ENCODE results near the gene PLD1. TPM values are rescaled to one million over a fixed set of nuclear protein-coding genes. Genes with fewer than 3 reads are reported as not detected.

The PLD1 gene
- total RNA-seq, 4 donors from 2014 or later = 52.1 to 88.3 (median 77.4) TPM

- DNase-seq = no peak
- intact Hi-C loops (cut with DNase I; ENCODE audit: low total_unique reads) (no loop called here), in situ Hi-C loops (cut with MboI; ENCODE audit: low pct_ligation_motif_present in 1 of 4, low pct_unique_long_range_greater_than_20kb in 1 of 4, low sequenced_read_pairs in 3 of 4) (loop anchor here in 3 of 4 donors (25.0 kb wide), 2 partner anchors 397 to 597 kb away; no protein-coding TSS in a partner anchor)
- Histone ChIP-seq H3K4me3 (no peak overlapping the region), H3K27ac (no peak overlapping the region), H3K4me1 (no peaks in the 10 kb centered on the region), H3K27me3 (no peaks in the 10 kb centered on the region), H3K36me3 (no peaks in the 10 kb centered on the region), H3K9me3 (no peaks in the 10 kb centered on the region)
- 65 to 82% methylated on average over 4 to 7 of the region's 7 CpGs for WGBS, 2 donors (ENCODE audit: low coverage in 1 of 2)
- TF ChIP-seq POLR2AphosphoS5 (IDR thresholded peaks at IDR 0.05) (no peak), POLR2A (IDR thresholded peaks at IDR 0.05) (no peak)
These were observed 250.7 kb downstream of the PLD1 start for GRCh38 chr3:171559586-171559985.

GRCh38 chr3:171558188-171558696, 252.0 kb downstream of the PLD1 start:
- H3K36me3 ChIP-seq = no peaks in the 10 kb centered on the region
- WGBS, 2 donors (ENCODE audit: low coverage in 1 of 2) = 89 to 100% methylated on average over 1 to 3 of the region's 3 CpGs
- no peaks in the 10 kb centered on the region for H3K9me3 ChIP-seq
- intact Hi-C loops (cut with DNase I; ENCODE audit: low total_unique reads) (no loop called here), in situ Hi-C loops (cut with MboI; ENCODE audit: low pct_ligation_motif_present in 1 of 4, low pct_unique_long_range_greater_than_20kb in 1 of 4, low sequenced_read_pairs in 3 of 4) (loop anchor here in 3 of 4 donors (25.0 kb wide), 2 partner anchors 396 to 596 kb away; no protein-coding TSS in a partner anchor)
- no peak for TF ChIP-seq POLR2AphosphoS5 (IDR thresholded peaks at IDR 0.05)
- TF ChIP-seq EP300 (IDR thresholded peaks at IDR 0.05; ENCODE audit: low read depth) = no peak
- H3K4me1 ChIP-seq = no peaks in the 10 kb centered on the region
- no peaks in the 10 kb centered on the region for H3K27me3 ChIP-seq
- DNase-seq = no peak
- no peak overlapping the region for H3K4me3 ChIP-seq
- no peak overlapping the region for H3K27ac ChIP-seq

GRCh38 chr3:171557173-171557572, 253.1 kb downstream of the PLD1 start:
- no peaks in the 10 kb centered on the region for H3K36me3 ChIP-seq
- no peak for DNase-seq
- H3K27me3 ChIP-seq = no peaks in the 10 kb centered on the region
- in situ Hi-C loops (cut with MboI; ENCODE audit: low pct_ligation_motif_present in 1 of 4, low pct_unique_long_range_greater_than_20kb in 1 of 4, low sequenced_read_pairs in 3 of 4) (loop anchor here in 3 of 4 donors (25.0 kb wide), 2 partner anchors 395 to 595 kb away; no protein-coding TSS in a partner anchor), intact Hi-C loops (cut with DNase I; ENCODE audit: low total_unique reads) (no loop called here)
- no peaks in the 10 kb centered on the region for H3K9me3 ChIP-seq
- TF ChIP-seq EP300 (IDR thresholded peaks at IDR 0.05; ENCODE audit: low read depth) (no peak), POLR2A (IDR thresholded peaks at IDR 0.05) (no peak), POLR2AphosphoS5 (IDR thresholded peaks at IDR 0.05) (no peak), CTCF (IDR thresholded peaks at IDR 0.05) (no peak)
- H3K4me1 ChIP-seq = no peaks in the 10 kb centered on the region
- no peak overlapping the region for H3K27ac ChIP-seq
- H3K4me3 ChIP-seq = no peak overlapping the region

- intact Hi-C loops (cut with DNase I; ENCODE audit: low total_unique reads) (no loop called here), in situ Hi-C loops (cut with MboI; ENCODE audit: low pct_ligation_motif_present in 1 of 4, low pct_unique_long_range_greater_than_20kb in 1 of 4, low sequenced_read_pairs in 3 of 4) (loop anchor here in 3 of 4 donors (25.0 kb wide), 2 partner anchors 394 to 594 kb away; no protein-coding TSS in a partner anchor)
- Histone ChIP-seq H3K36me3 (no peaks in the 10 kb centered on the region), H3K4me1 (no peaks in the 10 kb centered on the region), H3K27ac (no peak overlapping the region), H3K4me3 (no peak overlapping the region), H3K9me3 (no peaks in the 10 kb centered on the region), H3K27me3 (no peaks in the 10 kb centered on the region)
- TF ChIP-seq POLR2A (IDR thresholded peaks at IDR 0.05) = no peak
- TF ChIP-seq POLR2AphosphoS5 (IDR thresholded peaks at IDR 0.05) = no peak
- TF ChIP-seq CTCF (IDR thresholded peaks at IDR 0.05) = no peak
- WGBS, 2 donors (ENCODE audit: low coverage in 1 of 2) = 38 to 61% methylated on average over 1 to 4 of the region's 4 CpGs
- DNase-seq = no peak
These were observed 253.6 kb downstream of the PLD1 start for GRCh38 chr3:171556574-171557145.

GRCh38 chr3:171556148-171556547, 254.1 kb downstream of the PLD1 start:
- no peak for DNase-seq
- no peaks in the 10 kb centered on the region for H3K36me3 ChIP-seq
- H3K27me3 ChIP-seq = no peaks in the 10 kb centered on the region
- intact Hi-C loops (cut with DNase I; ENCODE audit: low total_unique reads) = no loop called here
- TF ChIP-seq CTCF (IDR thresholded peaks at IDR 0.05) (no peak), EP300 (IDR thresholded peaks at IDR 0.05; ENCODE audit: low read depth) (no peak)
- H3K4me3 ChIP-seq = no peak overlapping the region
- H3K4me1 ChIP-seq = no peaks in the 10 kb centered on the region
- no peaks in the 10 kb centered on the region for H3K9me3 ChIP-seq
- WGBS, 2 donors (ENCODE audit: low coverage in 1 of 2) = 20 to 38% methylated on average over 1 to 5 of the region's 5 CpGs
- H3K27ac ChIP-seq = no peak overlapping the region
- in situ Hi-C loops (cut with MboI; ENCODE audit: low pct_ligation_motif_present in 1 of 4, low pct_unique_long_range_greater_than_20kb in 1 of 4, low sequenced_read_pairs in 3 of 4) = loop anchor here in 3 of 4 donors (25.0 kb wide), 2 partner anchors 394 to 594 kb away; no protein-coding TSS in a partner anchor

Measured in transverse colon (tissue), 4 donors.